HepG2 (cell line): ENCODE results near the gene TNNI2. TPM values are rescaled to one million over a fixed set of nuclear protein-coding genes. Genes with fewer than 3 reads are reported as not detected.
A peak's percentile ranks its signal among the peaks of the same experiment; 100 is the strongest.

Experiments used
- BRF2 ChIP-seq: sonication (generic); formaldehyde crosslinking; IDR thresholded peaks from 2 replicates; pipeline ENCODE4 v1.8.1; 2022; ENCODE audit warnings: mild to moderate bottlenecking, missing genetic modification reagents
- CEBPG ChIP-seq: IDR thresholded peaks from 2 replicates; pipeline ENCODE4 v1.6.1; 2016
- HMGXB4 ChIP-seq, 2 experiments: sonication (generic) in 1 of 2; formaldehyde crosslinking in 1 of 2; IDR thresholded peaks; 2 replicates each; pipeline versions ENCODE4 v1.4.0 to v1.6.1; 2018 to 2020; ENCODE audit warnings: missing genetic modification reagents in 2 of 2, borderline replicate concordance in 1 of 2, low read depth in 1 of 2, mild to moderate bottlenecking in 1 of 2, missing biosample characterization in 1 of 2
- MEF2D ChIP-seq: sonication (generic); formaldehyde crosslinking; IDR thresholded peaks from 2 replicates; pipeline ENCODE4 v1.5.1; 2020; ENCODE audit warnings: mild to moderate bottlenecking, missing genetic modification reagents
- PITX1 ChIP-seq: sonication (generic); formaldehyde crosslinking; IDR thresholded peaks from 2 replicates; pipeline ENCODE4 v1.5.1; 2020; ENCODE audit warnings: mild to moderate bottlenecking, missing genetic modification reagents
- PPARG ChIP-seq: conservative IDR thresholded peaks from 2 replicates; pipeline ENCODE4 v1.6.1; 2016; ENCODE audit warnings: missing biosample characterization, missing genetic modification reagents
- PRDM4 ChIP-seq: sonication (generic); formaldehyde crosslinking; IDR thresholded peaks from 2 replicates; pipeline ENCODE4 v1.9.0; 2021; ENCODE audit warnings: missing genetic modification reagents, borderline replicate concordance
- RAD51 ChIP-seq: fragments of 450-650 bp; IDR thresholded peaks from 2 replicates; pipeline ENCODE4 v1.6.1; 2016; ENCODE audit warnings: borderline replicate concordance
- RCOR2 ChIP-seq: IDR thresholded peaks from 2 replicates; pipeline ENCODE4 v1.6.1; 2016; ENCODE audit warnings: missing biosample characterization, missing genetic modification reagents
- SOX13 ChIP-seq, 3 experiments: fragments of 450-650 bp in 1 of 3; sonication (generic) in 1 of 3; formaldehyde crosslinking in 1 of 3; IDR thresholded peaks in 2 of 3; conservative IDR thresholded peaks in 1 of 3; 2 replicates each; pipeline versions ENCODE4 v1.5.0 to v1.6.1; 2016 to 2020; ENCODE audit warnings: antibody characterized with exemption in 1 of 3, mild to moderate bottlenecking in 1 of 3, missing compliant biosample characterization in 1 of 3, missing genetic modification reagents in 1 of 3, moderate library complexity in 1 of 3
- SP4 ChIP-seq: sonication (generic); formaldehyde crosslinking; IDR thresholded peaks from 2 replicates; pipeline ENCODE4 v1.8.1; 2023; ENCODE audit warnings: mild to moderate bottlenecking, missing genetic modification reagents
- SRF ChIP-seq: IDR thresholded peaks from 2 replicates; pipeline ENCODE4 v1.6.1; 2011; ENCODE audit warnings: mild to moderate bottlenecking, low read depth, low read length, moderate library complexity
- TGIF2 ChIP-seq: IDR thresholded peaks from 2 replicates; pipeline ENCODE4 v1.6.1; 2016; ENCODE audit warnings: control low read depth, missing compliant biosample characterization
- THAP11 ChIP-seq: IDR thresholded peaks from 2 replicates; pipeline ENCODE4 v1.6.1; 2016; ENCODE audit warnings: missing biosample characterization, missing genetic modification reagents
- ZBTB20 ChIP-seq: sonication (generic); formaldehyde crosslinking; IDR thresholded peaks from 2 replicates; pipeline ENCODE4 v1.8.1; 2023; ENCODE audit warnings: missing genetic modification reagents, low read depth, mild to moderate bottlenecking, borderline replicate concordance
- ZBTB39 ChIP-seq: sonication (generic); formaldehyde crosslinking; IDR thresholded peaks from 2 replicates; pipeline ENCODE4 v1.5.0; 2020; ENCODE audit warnings: missing genetic modification reagents
- ZNF512 ChIP-seq: sonication (generic); formaldehyde crosslinking; IDR thresholded peaks from 2 replicates; pipeline ENCODE4 v1.4.0; 2020; ENCODE audit warnings: mild to moderate bottlenecking, missing genetic modification reagents
- ZNF547 ChIP-seq: sonication (generic); formaldehyde crosslinking; IDR thresholded peaks from 2 replicates; pipeline ENCODE4 v1.5.1; 2020; ENCODE audit warnings: mild to moderate bottlenecking, missing genetic modification reagents
- ZNF549 ChIP-seq: sonication (generic); formaldehyde crosslinking; IDR thresholded peaks from 2 replicates; pipeline ENCODE4 v1.5.0; 2020; ENCODE audit warnings: missing genetic modification reagents
- ZSCAN12 ChIP-seq: sonication (generic); formaldehyde crosslinking; IDR thresholded peaks from 2 replicates; pipeline ENCODE4 v1.9.0; 2021; ENCODE audit warnings: mild to moderate bottlenecking, missing genetic modification reagents
- polyA plus RNA-seq, 8 experiments: library from polyadenylated mRNA; depleted of rRNA in 3 of 8; stranded (reverse) in 7 of 8; unstranded in 1 of 8; fragments of >200 nt; fragmentation: Illumina TruSeq in 4 of 8; extraction: Trizol in 4 of 8; gene quantifications; 2 replicates each; pipeline versions ENCODE4 v1.2.1 to v1.2.3, GENCODE V29; 2011 to 2016; ENCODE audit warnings: low read depth in 4 of 8, missing spikeins in 1 of 8, mixed read lengths in 1 of 8; ENCODE audit not compliant: insufficient read depth in 1 of 8
- total RNA-seq, 5 experiments: library from RNA; depleted of rRNA; stranded (reverse); fragments of >200 nt; fragmentation: Illumina TruSeq; extraction: Trizol; gene quantifications; 2 replicates each; pipeline ENCODE4 v1.2.3, GENCODE V29; 2016; ENCODE audit warnings: low read depth in 1 of 5

TNNI2 gene
- total and polyA plus RNA-seq, 2 of the 13 experiments (the other 11 are each of a cell fraction or from before 2014, with no cell fraction given): 7.2 to 12.0 TPM

GRCh38 chr11:1825039-1825740 lies 13.6 kb upstream of the TNNI2 start (continued):
- TF ChIP-seq HMGXB4 (CRISPR knock-in tag; IDR thresholded peaks at IDR 0.05; ENCODE audit: borderline replicate concordance in 1 of 2, low read depth in 1 of 2) (peak; percentile 91 to 95), PPARG (CRISPR knock-in tag) (peak; percentile 56; the same call in 1 of the 2 replicates), RAD51 (no peak), SP4 (CRISPR knock-in tag) (no peak), ZBTB20 (CRISPR knock-in tag) (peak; percentile 40; the same call in 1 of the 2 replicates), SRF (no peak), CEBPG (no peak), ZNF512 (no peak), THAP11 (CRISPR knock-in tag) (peak; percentile 65), MEF2D (CRISPR knock-in tag) (0 out of 2 replicates have a peak, but pooled peaks have one; percentile 25), ZSCAN12 (CRISPR knock-in tag) (peak; percentile 71; the same call in 1 of the 2 replicates), ZBTB39 (CRISPR knock-in tag) (no peak), RCOR2 (CRISPR knock-in tag) (no peak), ZNF549 (CRISPR knock-in tag) (no peak), SOX13 (IDR thresholded peaks at IDR 0.05) (no peak), SOX13 (CRISPR knock-in tag; conservative IDR thresholded peaks at IDR 0.05 in 1 of 2, IDR thresholded peaks at IDR 0.05 in 1 of 2) (no peak), ZNF547 (CRISPR knock-in tag) (peak; percentile 79), TGIF2 (CRISPR knock-in tag) (no peak), PRDM4 (CRISPR knock-in tag) (no peak), BRF2 (no peak), PITX1 (CRISPR knock-in tag) (0 out of 2 replicates have a peak, but pooled peaks have one; percentile 43)
